GM11168 (cell line): ENCODE results near the gene RASSF3.

Experiments used
- in situ Hi-C: fragments of 300-500 bp; cut with MboI; formaldehyde crosslinking; loops from one replicate; pipeline ENCODE4 v1.12.0; 2022; ENCODE audit warnings: low sequenced_read_pairs; ENCODE audit not compliant: unreplicated experiment

Gene RASSF3

GRCh38 chr12:64685605-64686004 is 75.3 kb downstream of the RASSF3 start:
- in situ Hi-C loops: no loop called here

GRCh38 chr12:64687816-64688215 is 77.5 kb downstream of the RASSF3 start:
- in situ Hi-C loops: no loop called here

GRCh38 chr12:64688219-64688618 is 77.9 kb downstream of the RASSF3 start:
- in situ Hi-C loops: no loop called here

GRCh38 chr12:64688715-64689114 is 78.4 kb downstream of the RASSF3 start:
- in situ Hi-C loops: no loop called here

- in situ Hi-C loops: loop anchor here (5.0 kb wide), 1 partner anchor 133 kb away; no protein-coding TSS in a partner anchor
Measured at GRCh38 chr12:64690236-64690635, 79.9 kb downstream of the RASSF3 start.

GRCh38 chr12:64691227-64691794 is 81.0 kb downstream of the RASSF3 start:
- in situ Hi-C loops: loop anchor here (5.0 kb wide), 1 partner anchor 134 kb away; no protein-coding TSS in a partner anchor

GRCh38 chr12:64691795-64692583 is 81.7 kb downstream of the RASSF3 start:
- in situ Hi-C loops: loop anchor here (5.0 kb wide), 1 partner anchor 135 kb away; no protein-coding TSS in a partner anchor

- in situ Hi-C loops: loop anchor here (5.0 kb wide), 1 partner anchor 137 kb away; no protein-coding TSS in a partner anchor
Measured at GRCh38 chr12:64694130-64695040, 84.1 kb downstream of the RASSF3 start.

GRCh38 chr12:64695550-64695949 is 85.3 kb downstream of the RASSF3 start:
- in situ Hi-C loops: no loop called here

- in situ Hi-C loops: no loop called here
Measured at GRCh38 chr12:64696080-64696741, 85.9 kb downstream of the RASSF3 start.

- in situ Hi-C loops: loop anchor here (5.0 kb wide), 1 partner anchor 92 kb away; no protein-coding TSS in a partner anchor
Measured at GRCh38 chr12:64699504-64700115, 89.3 kb downstream of the RASSF3 start.

- in situ Hi-C loops: loop anchor here (5.0 kb wide), 1 partner anchor 93 kb away; no protein-coding TSS in a partner anchor
Measured at GRCh38 chr12:64700532-64700931, 90.2 kb downstream of the RASSF3 start.

GRCh38 chr12:64701283-64701682 is 91.0 kb downstream of the RASSF3 start:
- in situ Hi-C loops: loop anchor here (5.0 kb wide), 1 partner anchor 94 kb away; no protein-coding TSS in a partner anchor

- in situ Hi-C loops: no loop called here
Measured at GRCh38 chr12:64706306-64706705, 96.0 kb downstream of the RASSF3 start.

GRCh38 chr12:64706857-64707256 is 96.6 kb downstream of the RASSF3 start:
- in situ Hi-C loops: no loop called here

- in situ Hi-C loops: no loop called here
Measured at GRCh38 chr12:64707362-64707761, 97.1 kb downstream of the RASSF3 start.

- in situ Hi-C loops: no loop called here
Measured at GRCh38 chr12:64707926-64708325, 97.6 kb downstream of the RASSF3 start.

- in situ Hi-C loops: no loop called here
Measured at GRCh38 chr12:64709429-64709828, 99.1 kb downstream of the RASSF3 start.

GRCh38 chr12:64713376-64713775 is 103.1 kb downstream of the RASSF3 start:
- in situ Hi-C loops: no loop called here
